ENCODE data around the gene TASP1.

DNA sequence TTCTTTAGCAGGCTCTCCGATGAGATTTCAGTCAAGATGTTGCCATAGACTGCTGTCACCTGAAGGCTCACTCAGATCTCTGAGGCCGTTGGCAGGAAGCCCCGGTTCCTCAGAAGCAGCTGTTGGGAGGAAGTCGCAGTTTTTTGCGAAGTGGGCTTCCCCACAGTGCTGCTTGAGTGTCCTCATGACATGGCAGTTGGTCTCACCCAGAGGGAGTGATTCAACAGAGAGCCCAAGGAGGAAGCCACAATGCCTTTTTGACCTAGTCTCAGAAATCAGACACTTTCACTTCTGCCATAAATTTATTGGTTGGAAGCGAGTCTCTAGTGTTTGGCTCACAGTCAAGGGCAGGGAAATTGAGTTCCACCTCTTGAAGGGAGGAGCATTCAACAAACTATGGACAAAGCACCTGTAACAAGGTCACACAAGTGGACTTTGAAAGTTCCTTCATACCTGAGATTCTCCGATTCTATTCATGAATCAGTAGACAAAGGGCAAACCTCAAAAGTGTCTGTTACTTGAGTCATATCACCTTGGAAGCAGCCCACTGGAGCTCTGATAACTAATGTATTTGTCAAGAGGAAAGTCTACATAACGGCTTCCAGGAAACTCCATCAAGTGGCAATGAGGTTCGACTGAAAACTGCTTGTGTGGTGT is 208.3 kb downstream of the TASP1 start:
- no peak for TF ChIP-seq EZH2phosphoT487 (IDR thresholded peaks at IDR 0.05; ENCODE audit: low read depth)
- TF ChIP-seq, protein P1, sequence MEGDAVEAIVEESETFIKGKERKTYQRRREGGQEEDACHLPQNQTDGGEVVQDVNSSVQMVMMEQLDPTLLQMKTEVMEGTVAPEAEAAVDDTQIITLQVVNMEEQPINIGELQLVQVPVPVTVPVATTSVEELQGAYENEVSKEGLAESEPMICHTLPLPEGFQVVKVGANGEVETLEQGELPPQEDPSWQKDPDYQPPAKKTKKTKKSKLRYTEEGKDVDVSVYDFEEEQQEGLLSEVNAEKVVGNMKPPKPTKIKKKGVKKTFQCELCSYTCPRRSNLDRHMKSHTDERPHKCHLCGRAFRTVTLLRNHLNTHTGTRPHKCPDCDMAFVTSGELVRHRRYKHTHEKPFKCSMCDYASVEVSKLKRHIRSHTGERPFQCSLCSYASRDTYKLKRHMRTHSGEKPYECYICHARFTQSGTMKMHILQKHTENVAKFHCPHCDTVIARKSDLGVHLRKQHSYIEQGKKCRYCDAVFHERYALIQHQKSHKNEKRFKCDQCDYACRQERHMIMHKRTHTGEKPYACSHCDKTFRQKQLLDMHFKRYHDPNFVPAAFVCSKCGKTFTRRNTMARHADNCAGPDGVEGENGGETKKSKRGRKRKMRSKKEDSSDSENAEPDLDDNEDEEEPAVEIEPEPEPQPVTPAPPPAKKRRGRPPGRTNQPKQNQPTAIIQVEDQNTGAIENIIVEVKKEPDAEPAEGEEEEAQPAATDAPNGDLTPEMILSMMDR (IDR thresholded peaks at IDR 0.05; ENCODE audit: low read depth, low read length), result no peak

Measured in OCI-LY3 (cell line).